Upper lobe of left lung (tissue), 4 donors: ENCODE results near the gene NT5E.

Source experiments
- EP300 ChIP-seq, 4 donors: sonication (generic); formaldehyde crosslinking; IDR thresholded peaks; one replicate each; pipeline ENCODE4 v1.5.1; 2017; ENCODE audit warnings: antibody characterized with exemption in 4 of 4, control low read depth in 2 of 4
- POLR2A ChIP-seq, 4 donors: fragments of 450-650 bp; IDR thresholded peaks; one replicate each; pipeline ENCODE4 v1.5.1; 2016 to 2017; ENCODE audit warnings: antibody characterized with exemption in 4 of 4, mild to moderate bottlenecking in 2 of 4
- POLR2AphosphoS5 ChIP-seq, 2 donors: sonication (generic); formaldehyde crosslinking; IDR thresholded peaks; one replicate each; pipeline ENCODE4 v1.5.1; 2017; ENCODE audit warnings: antibody characterized with exemption in 2 of 2
- TF ChIP-seq, protein P1 (sequence below), 6 experiments: fragments of 450-650 bp in 4 of 6; fragments of 200-600 bp in 2 of 6; sonication (generic) in 2 of 6; IDR thresholded peaks; one replicate each; pipeline ENCODE4 v1.5.1; 2016 to 2019; ENCODE audit warnings: antibody characterized with exemption in 6 of 6

DNA sequence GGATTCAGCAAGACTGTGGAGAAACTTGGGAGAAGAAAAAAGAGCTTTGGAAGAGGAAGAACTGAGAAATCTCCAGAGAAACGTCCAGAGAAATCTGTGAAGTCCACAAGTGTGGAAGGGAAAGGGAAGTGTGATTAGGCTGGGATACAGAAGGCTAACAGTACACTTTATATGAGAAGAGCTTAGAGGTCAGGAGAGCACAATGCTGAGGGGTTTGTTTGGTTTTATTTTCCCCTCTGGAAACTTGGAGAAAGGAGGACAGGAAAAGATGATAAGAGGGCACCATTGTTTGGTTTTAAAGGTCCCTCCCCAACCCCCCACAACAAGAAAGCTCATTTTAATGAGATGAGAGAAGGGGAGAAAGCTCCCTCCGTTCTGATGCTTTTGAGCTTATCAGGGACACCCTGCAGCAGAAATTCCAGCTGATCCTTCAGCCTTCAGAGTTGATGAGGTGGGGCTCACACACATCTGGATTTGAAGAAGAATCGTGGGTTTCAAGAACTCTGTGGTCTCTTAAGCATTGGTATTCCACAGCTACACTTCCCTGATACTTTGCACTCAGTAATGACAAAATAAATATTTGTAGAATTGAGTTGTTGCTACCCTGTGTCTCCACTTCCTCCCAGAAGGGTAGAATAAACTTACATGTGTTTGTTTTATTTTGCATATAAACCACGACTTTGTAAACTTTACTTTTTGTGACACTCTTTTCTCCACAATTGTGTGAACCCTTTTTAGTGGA is 1.9 kb downstream of the NT5E start:
- TF ChIP-seq, protein P1, sequence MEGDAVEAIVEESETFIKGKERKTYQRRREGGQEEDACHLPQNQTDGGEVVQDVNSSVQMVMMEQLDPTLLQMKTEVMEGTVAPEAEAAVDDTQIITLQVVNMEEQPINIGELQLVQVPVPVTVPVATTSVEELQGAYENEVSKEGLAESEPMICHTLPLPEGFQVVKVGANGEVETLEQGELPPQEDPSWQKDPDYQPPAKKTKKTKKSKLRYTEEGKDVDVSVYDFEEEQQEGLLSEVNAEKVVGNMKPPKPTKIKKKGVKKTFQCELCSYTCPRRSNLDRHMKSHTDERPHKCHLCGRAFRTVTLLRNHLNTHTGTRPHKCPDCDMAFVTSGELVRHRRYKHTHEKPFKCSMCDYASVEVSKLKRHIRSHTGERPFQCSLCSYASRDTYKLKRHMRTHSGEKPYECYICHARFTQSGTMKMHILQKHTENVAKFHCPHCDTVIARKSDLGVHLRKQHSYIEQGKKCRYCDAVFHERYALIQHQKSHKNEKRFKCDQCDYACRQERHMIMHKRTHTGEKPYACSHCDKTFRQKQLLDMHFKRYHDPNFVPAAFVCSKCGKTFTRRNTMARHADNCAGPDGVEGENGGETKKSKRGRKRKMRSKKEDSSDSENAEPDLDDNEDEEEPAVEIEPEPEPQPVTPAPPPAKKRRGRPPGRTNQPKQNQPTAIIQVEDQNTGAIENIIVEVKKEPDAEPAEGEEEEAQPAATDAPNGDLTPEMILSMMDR (IDR thresholded peaks at IDR 0.05): no peak
- TF ChIP-seq POLR2A (IDR thresholded peaks at IDR 0.05) (no peak), EP300 (IDR thresholded peaks at IDR 0.05) (no peak), POLR2AphosphoS5 (IDR thresholded peaks at IDR 0.05) (no peak)
